NB4 (cell line): ENCODE data around the gene PYGM.

Experiments
- POLR2A ChIP-seq: IDR thresholded peaks from 2 replicates; pipeline ENCODE4 v1.6.1; 2011; ENCODE audit warnings: mild to moderate bottlenecking; ENCODE audit not compliant: insufficient read length; ENCODE audit errors: extremely low read depth
- TF ChIP-seq, protein P1 (sequence below): IDR thresholded peaks from one replicate; pipeline ENCODE4 v1.5.1; 2012; ENCODE audit warnings: low read depth, low read length

DNA sequence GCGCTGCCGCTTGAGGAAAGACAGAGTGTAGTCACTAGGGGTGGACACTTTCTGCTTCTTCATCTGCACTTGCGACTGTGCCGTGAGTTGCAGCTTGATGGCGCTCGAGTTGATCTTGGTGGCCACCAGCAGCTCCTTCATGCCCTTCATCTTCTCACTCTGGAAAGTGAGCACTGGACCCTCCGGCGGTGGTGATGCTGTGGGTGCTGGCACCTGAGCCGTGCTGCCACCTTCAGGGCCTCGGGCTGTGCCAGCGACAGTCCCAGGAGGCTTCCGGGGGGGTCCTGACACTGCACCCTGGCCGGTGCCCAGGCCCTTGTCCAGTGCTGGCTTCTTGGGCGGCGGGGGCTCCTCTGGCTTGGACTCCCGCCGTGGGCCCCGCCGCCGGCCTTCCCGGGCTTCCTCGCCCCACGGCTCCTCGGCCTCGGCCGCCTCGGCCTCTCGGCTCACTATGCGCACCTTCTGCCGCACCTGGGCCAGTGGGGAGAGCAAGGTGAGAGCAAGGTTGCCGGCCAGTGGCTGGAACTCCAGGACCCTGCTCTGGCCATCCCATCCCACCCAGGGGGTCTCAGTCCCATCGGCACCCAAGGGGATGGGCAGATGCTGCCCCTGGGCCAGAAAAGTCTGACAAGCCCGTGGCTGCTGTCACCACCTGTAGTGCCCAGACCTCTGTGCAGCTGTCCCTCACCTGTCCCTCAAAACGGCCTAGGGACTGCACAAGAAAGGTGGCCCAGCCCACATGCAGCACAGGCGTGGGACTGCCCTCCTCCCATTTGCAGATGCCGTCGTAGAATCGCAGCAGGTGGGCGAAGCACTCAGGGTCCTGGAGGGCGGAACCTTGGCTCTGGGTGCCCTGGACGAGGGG is 44.8 kb upstream of the PYGM start:
- TF ChIP-seq, protein P1, sequence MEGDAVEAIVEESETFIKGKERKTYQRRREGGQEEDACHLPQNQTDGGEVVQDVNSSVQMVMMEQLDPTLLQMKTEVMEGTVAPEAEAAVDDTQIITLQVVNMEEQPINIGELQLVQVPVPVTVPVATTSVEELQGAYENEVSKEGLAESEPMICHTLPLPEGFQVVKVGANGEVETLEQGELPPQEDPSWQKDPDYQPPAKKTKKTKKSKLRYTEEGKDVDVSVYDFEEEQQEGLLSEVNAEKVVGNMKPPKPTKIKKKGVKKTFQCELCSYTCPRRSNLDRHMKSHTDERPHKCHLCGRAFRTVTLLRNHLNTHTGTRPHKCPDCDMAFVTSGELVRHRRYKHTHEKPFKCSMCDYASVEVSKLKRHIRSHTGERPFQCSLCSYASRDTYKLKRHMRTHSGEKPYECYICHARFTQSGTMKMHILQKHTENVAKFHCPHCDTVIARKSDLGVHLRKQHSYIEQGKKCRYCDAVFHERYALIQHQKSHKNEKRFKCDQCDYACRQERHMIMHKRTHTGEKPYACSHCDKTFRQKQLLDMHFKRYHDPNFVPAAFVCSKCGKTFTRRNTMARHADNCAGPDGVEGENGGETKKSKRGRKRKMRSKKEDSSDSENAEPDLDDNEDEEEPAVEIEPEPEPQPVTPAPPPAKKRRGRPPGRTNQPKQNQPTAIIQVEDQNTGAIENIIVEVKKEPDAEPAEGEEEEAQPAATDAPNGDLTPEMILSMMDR = peak; percentile 16
- TF ChIP-seq POLR2A = no peak
